MCF 10A (cell line): ENCODE results near the gene CPEB1. TPM values are rescaled to one million over a fixed set of nuclear protein-coding genes. Genes with fewer than 3 reads are reported as not detected.

ENCODE experiments used
- BruUV-seq: library from RNA; stranded (reverse); fragments of 400-500 nt; replicated peaks from 2 replicates; lab custom pipeline; 2021; lab: Mats Ljungman, UMichigan
- CTCF ChIA-PET: fragments of 300-600 bp; sonication (Branson Sonifier 250); formaldehyde crosslinking; extraction: SDS; loops from one replicate; lab custom pipeline; 2021; ENCODE audit warnings: antibody characterized with exemption, inconsistent platforms; lab: Yijun Ruan, JAX
- POLR2A ChIA-PET: fragments of 300-600, 350-650 bp; sonication (Branson Sonifier 250); formaldehyde crosslinking; extraction: SDS; loops from one replicate; lab custom pipeline; 2020; ENCODE audit warnings: antibody characterized with exemption, inconsistent platforms; lab: Yijun Ruan, JAX
- DNase-seq: peaks from one replicate; pipeline ENCODE4 v3.0.0-alpha.2; 2018; ENCODE audit not compliant: unreplicated experiment
- H3K27ac Mint-ChIP-seq: one replicate; pipeline ENCODE4 v1.8.0; 2022; ENCODE audit warnings: mild to moderate bottlenecking, low read depth, mixed read lengths; ENCODE audit not compliant: unreplicated experiment
- H3K27me3 Mint-ChIP-seq: one replicate; pipeline ENCODE4 v1.8.0; 2022; ENCODE audit warnings: mixed read lengths; ENCODE audit not compliant: insufficient read depth, unreplicated experiment
- H3K36me3 Mint-ChIP-seq: one replicate; pipeline ENCODE4 v1.8.0; 2022; ENCODE audit warnings: mild to moderate bottlenecking, moderate library complexity, mixed read lengths; ENCODE audit not compliant: insufficient read depth, unreplicated experiment
- H3K4me1 Mint-ChIP-seq: one replicate; pipeline ENCODE4 v1.8.0; 2022; ENCODE audit warnings: mixed read lengths; ENCODE audit not compliant: insufficient read depth, unreplicated experiment
- H3K4me3 Mint-ChIP-seq: one replicate; pipeline ENCODE4 v1.8.0; 2022; ENCODE audit warnings: mild to moderate bottlenecking, moderate library complexity, mixed read lengths; ENCODE audit not compliant: unreplicated experiment
- H3K9me3 Mint-ChIP-seq: one replicate; pipeline ENCODE4 v1.8.0; 2022; ENCODE audit warnings: mixed read lengths; ENCODE audit not compliant: unreplicated experiment
- intact Hi-C: fragments of 100-400 bp; cut with micrococcal nuclease; formaldehyde crosslinking; loops from 2 replicates; pipeline ENCODE4 v1.14.1; 2022
- total RNA-seq: library from RNA; stranded (reverse); gene quantifications from 2 replicates; pipeline ENCODE4 v1.2.3, GENCODE V29; 2022
- TF ChIP-seq, protein P1 (sequence below): fragments of 200-600 bp; IDR thresholded peaks from one replicate; pipeline ENCODE4 v1.8.0; 2022; ENCODE audit warnings: antibody characterized with exemption, mild to moderate bottlenecking; ENCODE audit not compliant: unreplicated experiment

The CPEB1 gene
- total RNA-seq, 1 experiment from 2014 or later = not detected

GRCh38 chr15:82630033-82630432 is 17.1 kb downstream of the CPEB1 start:
- H3K4me3 Mint-ChIP-seq = no peak overlapping the region
- H3K4me1 Mint-ChIP-seq = no peaks in the 10 kb centered on the region
- H3K27me3 Mint-ChIP-seq = peaks cover 2% of the 10 kb centered on the region
- intact Hi-C loops = no loop called here
- DNase-seq = no peak
- BruUV-seq = no TSS peak
- H3K27ac Mint-ChIP-seq = no peak overlapping the region
- POLR2A ChIA-PET = no interaction called here
- CTCF ChIA-PET = no interaction called here
- H3K9me3 Mint-ChIP-seq = no peaks in the 10 kb centered on the region
- TF ChIP-seq, protein P1, sequence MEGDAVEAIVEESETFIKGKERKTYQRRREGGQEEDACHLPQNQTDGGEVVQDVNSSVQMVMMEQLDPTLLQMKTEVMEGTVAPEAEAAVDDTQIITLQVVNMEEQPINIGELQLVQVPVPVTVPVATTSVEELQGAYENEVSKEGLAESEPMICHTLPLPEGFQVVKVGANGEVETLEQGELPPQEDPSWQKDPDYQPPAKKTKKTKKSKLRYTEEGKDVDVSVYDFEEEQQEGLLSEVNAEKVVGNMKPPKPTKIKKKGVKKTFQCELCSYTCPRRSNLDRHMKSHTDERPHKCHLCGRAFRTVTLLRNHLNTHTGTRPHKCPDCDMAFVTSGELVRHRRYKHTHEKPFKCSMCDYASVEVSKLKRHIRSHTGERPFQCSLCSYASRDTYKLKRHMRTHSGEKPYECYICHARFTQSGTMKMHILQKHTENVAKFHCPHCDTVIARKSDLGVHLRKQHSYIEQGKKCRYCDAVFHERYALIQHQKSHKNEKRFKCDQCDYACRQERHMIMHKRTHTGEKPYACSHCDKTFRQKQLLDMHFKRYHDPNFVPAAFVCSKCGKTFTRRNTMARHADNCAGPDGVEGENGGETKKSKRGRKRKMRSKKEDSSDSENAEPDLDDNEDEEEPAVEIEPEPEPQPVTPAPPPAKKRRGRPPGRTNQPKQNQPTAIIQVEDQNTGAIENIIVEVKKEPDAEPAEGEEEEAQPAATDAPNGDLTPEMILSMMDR = no peak
- H3K36me3 Mint-ChIP-seq = no peaks in the 10 kb centered on the region

GRCh38 chr15:82625136-82625535 is 22.0 kb downstream of the CPEB1 start:
- ChIA-PET CTCF (interaction anchor here (0.6 kb wide), 1 partner anchor 10 kb away, joined by 3 read pairs; no protein-coding TSS in a partner anchor), POLR2A (interaction anchor here (0.9 kb wide), 1 partner anchor 18 kb away, joined by 4 read pairs; no protein-coding TSS in a partner anchor)
- Mint-ChIP-seq H3K4me3 (no peak overlapping the region), H3K27ac (no peak overlapping the region), H3K27me3 (no peaks in the 10 kb centered on the region), H3K4me1 (no peaks in the 10 kb centered on the region), H3K9me3 (no peaks in the 10 kb centered on the region), H3K36me3 (no peaks in the 10 kb centered on the region)
- no TSS peak for BruUV-seq
- intact Hi-C loops = no loop called here
- TF ChIP-seq, protein P1 = no peak
- no peak for DNase-seq

DNA sequence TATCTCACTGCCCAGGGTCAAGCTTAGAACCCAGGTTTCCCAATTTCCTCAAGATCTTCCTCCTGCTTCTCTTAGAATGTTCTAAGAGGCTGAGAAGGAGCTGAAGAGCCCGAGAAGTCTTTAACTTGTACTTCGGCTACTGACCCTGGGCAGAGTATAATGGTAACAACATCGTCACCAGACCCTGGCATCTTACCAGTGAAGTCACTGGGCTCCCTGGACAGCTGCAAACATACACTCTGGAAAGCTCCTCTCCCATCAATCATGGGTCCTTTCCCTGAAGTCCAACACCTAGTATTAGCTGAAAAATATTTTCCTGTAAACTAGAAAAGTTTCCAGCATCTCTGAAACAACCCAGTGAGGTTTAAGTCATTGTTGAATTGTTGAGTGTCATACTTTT is 22.7 kb downstream of the CPEB1 start:
- no peak overlapping the region for H3K27ac Mint-ChIP-seq
- CTCF ChIA-PET = interaction anchor here (0.7 kb wide), 1 partner anchor 55 kb away, joined by 3 read pairs; no protein-coding TSS in a partner anchor

DNA sequence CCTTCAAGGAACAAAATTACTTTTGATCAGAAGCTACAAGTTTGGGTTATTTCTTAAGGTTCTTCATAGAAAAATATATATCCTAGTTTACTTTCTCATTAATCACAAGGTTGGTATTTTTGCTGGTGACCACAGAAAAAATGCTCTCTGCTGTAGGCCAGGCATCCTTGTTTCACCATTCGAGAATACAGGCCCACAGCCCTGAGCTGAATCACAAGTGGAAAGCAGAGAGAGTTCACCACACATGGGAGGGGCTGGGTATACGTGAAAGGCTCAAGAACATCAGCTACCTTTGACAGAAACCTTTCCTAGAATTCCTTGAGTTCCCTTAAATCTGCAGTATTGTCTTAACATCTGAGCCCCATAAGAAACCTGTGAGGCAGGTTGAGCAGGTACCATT is 23.2 kb downstream of the CPEB1 start:
- intact Hi-C loops = no loop called here
- DNase-seq = no peak
- H3K27me3 Mint-ChIP-seq = no peaks in the 10 kb centered on the region
- TF ChIP-seq, protein P1 = no peak
- no TSS peak for BruUV-seq
- H3K4me1 Mint-ChIP-seq = no peaks in the 10 kb centered on the region
- H3K9me3 Mint-ChIP-seq = no peaks in the 10 kb centered on the region
- no peak overlapping the region for H3K27ac Mint-ChIP-seq
- CTCF ChIA-PET = interaction anchor here (0.7 kb wide), 1 partner anchor 55 kb away, joined by 3 read pairs; no protein-coding TSS in a partner anchor
- POLR2A ChIA-PET = interaction anchor here (0.9 kb wide), 1 partner anchor 19 kb away, joined by 4 read pairs; no protein-coding TSS in a partner anchor
- no peak overlapping the region for H3K4me3 Mint-ChIP-seq
- H3K36me3 Mint-ChIP-seq = no peaks in the 10 kb centered on the region

More for the DNA sequence above, 22.7 kb downstream of the CPEB1 start:
- intact Hi-C loops = no loop called here
- no peaks in the 10 kb centered on the region for H3K36me3 Mint-ChIP-seq
- H3K4me3 Mint-ChIP-seq = no peak overlapping the region
- TF ChIP-seq, protein P1 = no peak
- H3K9me3 Mint-ChIP-seq = no peaks in the 10 kb centered on the region
- no peak for DNase-seq
- POLR2A ChIA-PET = interaction anchor here (0.9 kb wide), 1 partner anchor 19 kb away, joined by 4 read pairs; no protein-coding TSS in a partner anchor
- BruUV-seq = no TSS peak
- no peaks in the 10 kb centered on the region for H3K4me1 Mint-ChIP-seq
- no peaks in the 10 kb centered on the region for H3K27me3 Mint-ChIP-seq
